ENCODE data around the gene CYBB.
A peak's percentile ranks its signal among the peaks of the same experiment; 100 is the strongest.

The CYBB gene

DNA sequence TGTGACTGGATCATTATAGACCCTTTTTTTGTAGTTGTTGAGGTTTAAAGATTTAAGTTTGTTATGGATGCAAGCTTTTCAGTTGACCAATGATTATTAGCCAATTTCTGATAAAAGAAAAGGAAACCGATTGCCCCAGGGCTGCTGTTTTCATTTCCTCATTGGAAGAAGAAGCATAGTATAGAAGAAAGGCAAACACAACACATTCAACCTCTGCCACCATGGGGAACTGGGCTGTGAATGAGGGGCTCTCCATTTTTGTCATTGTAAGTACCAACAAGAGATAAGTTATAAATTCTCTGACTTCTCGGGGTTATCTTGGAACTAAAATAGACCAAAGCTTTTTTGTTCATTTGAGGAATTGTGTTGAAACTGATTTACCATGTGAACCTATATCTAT lies at the start of gene CYBB:
TSS of gene CYBB (plus strand) at position 203 of the 400 bp plus-strand sequence. CDS start at position 222, 19 bp downstream.
- in situ Hi-C loops (cut with MboI; ENCODE audit: low pct_unique_long_range_greater_than_20kb, low sequenced_read_pairs, unreplicated experiment), result no loop called here
- DNase-seq (ENCODE audit: low spot score), result no peak
- TF ChIP-seq, protein P1, sequence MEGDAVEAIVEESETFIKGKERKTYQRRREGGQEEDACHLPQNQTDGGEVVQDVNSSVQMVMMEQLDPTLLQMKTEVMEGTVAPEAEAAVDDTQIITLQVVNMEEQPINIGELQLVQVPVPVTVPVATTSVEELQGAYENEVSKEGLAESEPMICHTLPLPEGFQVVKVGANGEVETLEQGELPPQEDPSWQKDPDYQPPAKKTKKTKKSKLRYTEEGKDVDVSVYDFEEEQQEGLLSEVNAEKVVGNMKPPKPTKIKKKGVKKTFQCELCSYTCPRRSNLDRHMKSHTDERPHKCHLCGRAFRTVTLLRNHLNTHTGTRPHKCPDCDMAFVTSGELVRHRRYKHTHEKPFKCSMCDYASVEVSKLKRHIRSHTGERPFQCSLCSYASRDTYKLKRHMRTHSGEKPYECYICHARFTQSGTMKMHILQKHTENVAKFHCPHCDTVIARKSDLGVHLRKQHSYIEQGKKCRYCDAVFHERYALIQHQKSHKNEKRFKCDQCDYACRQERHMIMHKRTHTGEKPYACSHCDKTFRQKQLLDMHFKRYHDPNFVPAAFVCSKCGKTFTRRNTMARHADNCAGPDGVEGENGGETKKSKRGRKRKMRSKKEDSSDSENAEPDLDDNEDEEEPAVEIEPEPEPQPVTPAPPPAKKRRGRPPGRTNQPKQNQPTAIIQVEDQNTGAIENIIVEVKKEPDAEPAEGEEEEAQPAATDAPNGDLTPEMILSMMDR (IDR thresholded peaks at IDR 0.05; ENCODE audit: extremely low read depth, insufficient read depth, missing control alignments), result no peak

DNA sequence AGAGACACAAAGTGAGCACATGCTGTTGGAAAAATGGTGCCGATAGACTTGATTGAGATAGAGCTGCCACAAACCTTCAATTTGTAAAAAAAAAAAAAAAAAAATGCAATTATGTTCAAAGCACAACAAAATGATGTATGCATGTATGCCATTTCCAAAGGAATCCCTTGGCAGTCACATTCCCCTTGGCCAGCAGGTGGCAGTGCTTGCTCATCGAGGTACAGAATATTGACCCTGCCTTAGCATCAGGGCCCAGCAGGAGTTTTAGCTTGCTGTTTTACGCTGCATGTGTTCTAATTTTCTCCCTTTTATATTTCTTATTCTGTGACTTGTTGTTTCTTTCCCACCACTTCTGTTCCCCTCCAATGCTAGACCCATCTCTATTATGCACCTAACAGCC lies 34.5 kb upstream of the CYBB start:
- TF ChIP-seq, protein P1 (IDR thresholded peaks at IDR 0.05; ENCODE audit: extremely low read depth, insufficient read depth, missing control alignments), result peak; percentile 88
- peak; percentile 54 for DNase-seq (ENCODE audit: low spot score)
- in situ Hi-C loops (cut with MboI; ENCODE audit: low pct_unique_long_range_greater_than_20kb, low sequenced_read_pairs, unreplicated experiment), result no loop called here

DNA sequence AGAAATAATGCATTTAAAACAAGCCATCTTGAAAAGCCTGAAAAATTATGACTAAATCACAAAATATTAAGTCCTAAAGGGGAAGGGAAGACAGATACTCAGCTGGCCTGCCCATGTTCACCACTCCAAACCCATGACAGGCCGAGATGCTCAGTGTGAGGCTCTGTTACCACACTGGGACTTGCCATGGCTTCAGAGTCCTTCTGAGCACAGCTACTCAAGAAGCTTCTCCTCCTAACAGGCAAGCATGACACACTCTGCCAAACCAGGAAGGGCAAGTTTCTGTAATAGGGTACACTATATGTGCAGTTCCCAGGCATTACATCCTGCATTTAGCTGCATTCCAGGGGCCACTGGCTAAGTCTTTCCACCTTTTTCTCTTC lies 34.0 kb upstream of the CYBB start:
- TF ChIP-seq, protein P1 (IDR thresholded peaks at IDR 0.05; ENCODE audit: extremely low read depth, insufficient read depth, missing control alignments), result no peak
- DNase-seq (ENCODE audit: low spot score), result no peak
- in situ Hi-C loops (cut with MboI; ENCODE audit: low pct_unique_long_range_greater_than_20kb, low sequenced_read_pairs, unreplicated experiment), result no loop called here

DNA sequence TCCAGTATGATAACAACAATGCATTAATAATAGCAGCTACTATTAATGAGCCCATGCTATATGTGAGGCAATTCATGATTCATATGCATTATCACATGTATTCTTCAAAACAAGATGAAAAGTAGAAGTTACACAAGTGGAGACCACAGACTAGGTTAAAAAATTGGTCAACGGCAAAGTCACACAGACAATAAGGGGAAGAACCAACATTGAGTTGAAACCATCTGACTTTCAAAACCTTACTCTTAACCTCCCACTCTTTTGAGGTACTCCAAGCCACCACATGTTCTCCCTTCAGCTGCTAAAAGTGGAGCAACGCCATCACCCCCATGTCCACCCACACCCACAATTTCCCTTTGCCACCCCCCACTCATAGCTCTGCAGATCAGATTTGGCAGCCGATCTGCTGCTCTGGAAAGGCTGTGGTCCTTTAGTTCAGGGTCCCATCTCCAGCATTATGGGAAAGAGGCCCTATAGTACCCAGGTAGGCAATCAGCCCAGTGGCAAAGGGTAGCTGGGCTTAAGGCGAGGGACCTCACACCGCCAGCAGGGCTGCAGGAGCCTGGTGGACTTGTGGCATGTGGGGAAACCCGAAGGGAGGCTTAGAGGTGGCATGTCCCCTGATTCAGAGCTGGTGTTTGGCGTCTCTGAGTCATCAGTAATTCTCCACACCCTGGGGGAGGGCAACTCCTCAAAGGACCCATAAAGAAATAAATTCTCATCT lies 33.5 kb upstream of the CYBB start:
- DNase-seq (ENCODE audit: low spot score), result peak; percentile 39
- in situ Hi-C loops (cut with MboI; ENCODE audit: low pct_unique_long_range_greater_than_20kb, low sequenced_read_pairs, unreplicated experiment), result no loop called here

DNA sequence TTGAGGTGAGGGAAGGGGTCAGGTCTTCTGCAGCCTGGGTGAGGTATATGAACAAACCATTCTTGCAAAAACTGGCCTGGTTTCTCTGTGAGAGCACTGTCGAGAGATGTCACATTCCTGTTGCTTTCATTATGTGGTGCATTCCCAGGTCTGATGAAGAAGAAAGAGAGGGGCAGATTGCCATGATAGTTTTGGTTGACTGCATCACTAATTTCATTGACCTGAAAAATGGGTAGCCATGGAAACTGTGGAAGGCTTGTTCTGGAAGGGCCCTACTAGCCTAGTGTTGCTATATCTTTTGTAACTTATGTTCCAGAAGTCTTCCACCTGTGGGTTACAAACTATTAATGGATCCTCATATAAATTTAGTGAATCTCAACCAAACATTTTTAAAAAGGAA lies 32.9 kb upstream of the CYBB start:
- no peak for DNase-seq (ENCODE audit: low spot score)
- in situ Hi-C loops (cut with MboI; ENCODE audit: low pct_unique_long_range_greater_than_20kb, low sequenced_read_pairs, unreplicated experiment), result no loop called here
- TF ChIP-seq, protein P1 (IDR thresholded peaks at IDR 0.05; ENCODE audit: extremely low read depth, insufficient read depth, missing control alignments), result no peak

More for the DNA sequence above, 33.5 kb upstream of the CYBB start:
- TF ChIP-seq, protein P1 (IDR thresholded peaks at IDR 0.05; ENCODE audit: extremely low read depth, insufficient read depth, missing control alignments), result no peak

DNA sequence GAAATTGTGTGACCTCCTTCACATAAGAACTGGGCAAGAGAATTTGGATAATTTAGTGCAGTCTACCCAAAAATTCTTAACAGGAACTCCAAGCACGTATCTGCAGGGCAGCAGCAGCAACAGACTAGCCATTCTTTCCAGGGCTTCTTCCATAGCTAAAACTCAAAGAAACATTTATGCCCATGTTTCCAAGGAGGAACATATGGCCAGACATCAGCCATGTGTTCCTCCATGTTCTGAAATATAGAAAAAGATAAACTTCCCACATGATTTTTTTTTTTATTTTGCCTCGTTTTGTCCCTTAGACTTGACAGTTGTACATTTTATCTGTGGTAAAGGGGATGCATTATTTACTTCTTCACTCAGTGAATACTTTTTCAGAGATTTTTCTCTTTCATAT lies 27.6 kb upstream of the CYBB start:
- in situ Hi-C loops (cut with MboI; ENCODE audit: low pct_unique_long_range_greater_than_20kb, low sequenced_read_pairs, unreplicated experiment), result loop anchor here (5.0 kb wide), 1 partner anchor 70 kb away; no protein-coding TSS in a partner anchor
- no peak for DNase-seq (ENCODE audit: low spot score)
- TF ChIP-seq, protein P1 (IDR thresholded peaks at IDR 0.05; ENCODE audit: extremely low read depth, insufficient read depth, missing control alignments), result no peak

All from GM13977 (cell line).